H1 (cell line): ENCODE measurements around the gene TCAIM. TPM values are rescaled to one million over a fixed set of nuclear protein-coding genes. Genes with fewer than 3 reads are reported as not detected.

Experiments used
- PHF8 ChIP-seq: fragments of 200-600 bp; sonication (generic); conservative IDR thresholded peaks from 2 replicates; pipeline ENCODE4 v1.7.1; 2012; ENCODE audit warnings: low read depth, mild to moderate bottlenecking, inconsistent platforms, low read length, moderate library complexity
- polyA plus RNA-seq, 7 experiments: library from polyadenylated mRNA; depleted of rRNA in 3 of 7; stranded (reverse) in 5 of 7; unstranded in 2 of 7; fragments of >200 nt in 5 of 7; fragments of 200-250 nt in 2 of 7; gene quantifications; 1 replicate in 5 of 7; 2 replicates in 1 of 7; 4 replicates in 1 of 7; pipeline versions ENCODE4 v1.2.1 to v1.2.3, GENCODE V29; 2011 to 2013; ENCODE audit warnings: missing spikeins in 2 of 7, mixed read lengths in 2 of 7
- total RNA-seq: library from RNA; stranded (reverse); fragmentation: NEBNext Ultra II Directional; extraction: Animal tissue kit (Norgen Biotek cat#: 25700); gene quantifications from 2 replicates; pipeline ENCODE4 v1.2.1, GENCODE V29; 2021

Gene TCAIM
- total and polyA plus RNA-seq, 2 of the 8 experiments (the other 6 are each of a cell fraction or from before 2014, with no cell fraction given) = 6.9 to 22.1 TPM

GRCh38 chr3:44411031-44411645, 72.6 kb downstream of the TCAIM start (continued):
- TF ChIP-seq PHF8 = no peak
